IPS DF 6.9 (cell line): ENCODE data around the gene ELFN2.
"Not testable (repeated sequence)": the region's sequence is repeated elsewhere in the genome, so short reads cannot be mapped to it uniquely, and the experiment has no call there.

Source experiments
- DNase-seq: peaks from one replicate; pipeline ENCODE4 v3.0.0-alpha.2; 2013; ENCODE audit warnings: low read depth, low spot score
- H3K27ac ChIP-seq: one replicate; pipeline ENCODE4 v1.5.1; 2013; ENCODE audit warnings: low read length, control low read depth
- H3K27me3 ChIP-seq: 2 replicates; pipeline ENCODE4 v1.6.1; 2013; ENCODE audit warnings: mild to moderate bottlenecking, low read length; ENCODE audit not compliant: control insufficient read depth, insufficient read depth
- H3K36me3 ChIP-seq: 2 replicates; pipeline ENCODE4 v1.6.1; 2013; ENCODE audit warnings: low read length; ENCODE audit not compliant: control insufficient read depth, insufficient read depth
- H3K4me1 ChIP-seq: 2 replicates; pipeline ENCODE4 v1.6.1; 2013; ENCODE audit warnings: low read length; ENCODE audit not compliant: control insufficient read depth, insufficient read depth
- H3K4me3 ChIP-seq: 2 replicates; pipeline ENCODE4 v1.5.1; 2013; ENCODE audit warnings: mild to moderate bottlenecking, low read length
- H3K9me3 ChIP-seq: 2 replicates; pipeline ENCODE4 v1.6.1; 2013; ENCODE audit warnings: low read length, inconsistent platforms; ENCODE audit not compliant: control insufficient read depth, insufficient read depth
- WGBS: extraction: QIAGEN DNeasy Blood & Tissue Kit; methylation state at CpG from one replicate; pipeline ENCODE4 v1.1.7; 2013; ENCODE audit warnings: mixed read lengths, missing lambda C conversion rate; ENCODE audit not compliant: insufficient read length, insufficient coverage; 5-methylcytosine and 5-hydroxymethylcytosine counted together

Gene ELFN2

DNA sequence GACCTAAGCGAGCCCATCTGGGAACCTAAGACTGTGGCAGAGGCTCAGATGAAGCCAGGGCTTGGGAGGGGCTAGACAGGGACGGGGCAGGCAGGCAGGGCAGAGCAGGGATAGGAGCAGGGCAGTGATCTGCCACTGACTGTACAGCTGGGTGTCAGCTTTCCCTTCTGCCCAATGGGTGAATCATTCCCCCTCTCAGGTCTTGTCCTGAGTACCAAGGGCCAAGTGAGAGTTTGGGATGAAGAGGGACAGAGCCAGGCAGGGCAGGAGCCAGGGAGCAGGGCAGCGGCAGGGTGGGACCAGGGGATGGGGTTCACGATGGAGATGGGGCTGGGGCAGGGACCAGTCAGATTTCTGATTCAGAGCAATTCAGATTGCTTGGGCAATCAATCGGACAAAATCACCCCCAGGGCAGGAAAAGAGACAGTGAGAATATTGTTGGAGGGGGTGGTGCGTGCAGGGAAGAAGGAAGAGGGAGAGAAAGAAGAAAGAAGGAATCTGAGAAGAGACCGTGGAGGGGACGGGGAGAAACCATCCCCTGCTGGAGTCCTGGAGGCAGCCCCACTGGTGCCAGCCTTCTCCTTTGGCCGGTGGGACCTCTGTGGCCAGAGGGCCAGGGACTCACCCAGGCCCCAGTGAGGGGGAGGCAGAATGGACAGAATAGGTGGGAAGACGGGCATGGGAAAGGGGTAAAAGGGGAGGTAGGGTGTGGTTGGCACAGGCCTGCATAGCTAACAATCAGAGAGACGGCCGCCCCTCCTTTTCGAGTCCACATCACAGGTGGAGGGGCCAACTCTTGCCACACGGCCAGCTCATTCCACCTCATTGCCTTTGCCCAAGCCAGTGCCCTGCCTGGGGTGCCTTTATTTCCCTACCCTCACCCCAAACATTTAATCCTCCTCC lies 97.8 kb downstream of the ELFN2 start:
- Histone ChIP-seq H3K4me1 (peaks cover 10% of the 10 kb centered on the region), H3K27me3 (peaks cover 8% of the 10 kb centered on the region)
- WGBS: no CpG with 5 or more reads among the region's 14 CpGs

GRCh38 chr22:37328538-37329237 lies 98.6 kb downstream of the ELFN2 start:
- not testable (repeated sequence) for H3K4me3 ChIP-seq, H3K36me3 ChIP-seq, H3K27ac ChIP-seq, DNase-seq, H3K27me3 ChIP-seq, H3K9me3 ChIP-seq
- no CpG with 5 or more reads among the region's 6 CpGs for WGBS
- peaks cover 13% of the 10 kb centered on the region for H3K4me1 ChIP-seq

More for the DNA sequence above, 97.8 kb downstream of the ELFN2 start:
- Histone ChIP-seq H3K4me3 (no peak overlapping the region; the same call in 1 of the 2 replicates), H3K9me3 (no peaks in the 10 kb centered on the region), H3K27ac (no peak overlapping the region), H3K36me3 (no peaks in the 10 kb centered on the region)
- DNase-seq: no peak

GRCh38 chr22:37328017-37328416 lies 99.3 kb downstream of the ELFN2 start:
- peaks cover 13% of the 10 kb centered on the region for H3K4me1 ChIP-seq
- H3K9me3 ChIP-seq: no peaks in the 10 kb centered on the region
- no peak for DNase-seq
- no peak overlapping the region for H3K4me3 ChIP-seq
- H3K36me3 ChIP-seq: no peaks in the 10 kb centered on the region
- peaks cover 7% of the 10 kb centered on the region; the same call in 1 of the 2 replicates for H3K27me3 ChIP-seq
- no CpG with 5 or more reads among the region's 8 CpGs for WGBS
- H3K27ac ChIP-seq: no peak overlapping the region

DNA sequence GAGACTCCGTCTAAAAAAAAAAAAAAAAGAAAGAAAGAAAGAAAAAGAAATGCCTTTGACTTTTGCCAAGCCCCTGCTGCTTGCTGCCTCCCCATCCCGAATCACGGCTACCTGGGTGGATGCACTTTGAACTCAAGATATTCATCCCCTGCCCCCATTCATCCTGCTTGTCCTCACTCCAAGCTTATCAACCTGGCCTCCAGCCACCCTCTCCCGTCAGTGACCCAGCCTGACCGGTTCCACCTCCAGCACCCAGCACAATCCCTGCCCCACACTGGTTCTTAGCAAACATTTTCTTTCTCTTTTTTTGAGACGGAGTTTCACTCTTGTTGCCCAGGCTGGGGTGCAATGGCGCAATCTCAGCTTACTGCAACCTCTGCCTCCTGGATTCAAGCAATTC lies 100.6 kb downstream of the ELFN2 start:
- no CpG with 5 or more reads among the region's 7 CpGs for WGBS
- H3K4me1 ChIP-seq: peaks cover 13% of the 10 kb centered on the region

GRCh38 chr22:37325039-37325395 lies 102.3 kb downstream of the ELFN2 start:
- Histone ChIP-seq H3K4me1 (peaks cover 10% of the 10 kb centered on the region), H3K4me3 (no peak overlapping the region; the same call in 1 of the 2 replicates), H3K36me3 (no peaks in the 10 kb centered on the region), H3K9me3 (no peaks in the 10 kb centered on the region), H3K27ac (no peak overlapping the region), H3K27me3 (peaks cover 7% of the 10 kb centered on the region; the same call in 1 of the 2 replicates)
- no CpG with 5 or more reads among the region's 21 CpGs for WGBS
- no peak for DNase-seq

More for the DNA sequence above, 100.6 kb downstream of the ELFN2 start:
- no peak overlapping the region for H3K27ac ChIP-seq
- DNase-seq: no peak
- no peak overlapping the region for H3K4me3 ChIP-seq
- H3K9me3 ChIP-seq: no peaks in the 10 kb centered on the region
- peaks cover 7% of the 10 kb centered on the region; the same call in 1 of the 2 replicates for H3K27me3 ChIP-seq
- no peaks in the 10 kb centered on the region for H3K36me3 ChIP-seq

DNA sequence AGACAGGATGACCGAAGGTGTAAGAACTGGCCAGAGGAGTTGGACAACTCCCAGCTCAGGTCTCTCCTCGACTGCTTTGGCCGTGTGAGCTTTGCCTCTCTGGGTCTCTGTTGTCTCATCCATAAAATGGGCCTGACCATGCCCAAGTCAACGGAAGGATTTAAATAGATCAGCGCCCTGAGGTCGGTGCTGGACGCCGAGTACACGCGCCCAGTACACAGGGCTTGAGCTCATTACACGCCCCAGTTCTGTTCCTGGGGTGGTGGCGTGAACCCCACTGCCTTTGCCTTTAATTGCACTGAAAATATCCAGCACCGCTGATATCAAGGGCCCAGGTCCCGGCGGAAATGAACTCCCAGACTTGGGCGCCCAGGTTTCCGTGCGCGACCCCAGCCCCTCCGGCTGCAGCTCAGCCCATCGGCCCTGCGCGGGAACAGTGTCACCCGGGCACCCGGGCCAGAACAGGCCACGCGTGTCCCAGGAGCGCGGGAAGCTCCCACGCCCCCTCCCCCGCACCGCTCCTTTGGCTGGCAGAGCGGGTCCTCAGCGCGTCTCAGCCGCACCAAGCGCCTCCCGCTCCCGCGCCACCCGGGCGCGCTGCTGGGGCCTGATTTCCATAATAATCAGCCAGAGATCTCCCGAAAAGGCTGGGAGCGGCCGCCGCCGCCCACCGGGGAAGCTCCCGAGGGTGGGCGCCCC lies 102.8 kb downstream of the ELFN2 start:
- H3K9me3 ChIP-seq: no peaks in the 10 kb centered on the region
- H3K4me1 ChIP-seq: peaks cover 10% of the 10 kb centered on the region
- no peaks in the 10 kb centered on the region for H3K36me3 ChIP-seq
- DNase-seq: no peak
- WGBS: no CpG with 5 or more reads among the region's 51 CpGs
- no peak overlapping the region for H3K27ac ChIP-seq
- peaks cover 7% of the 10 kb centered on the region; the same call in 1 of the 2 replicates for H3K27me3 ChIP-seq
- peak overlapping the region; percentile 21; the same call in 1 of the 2 replicates for H3K4me3 ChIP-seq

- no CpG with 5 or more reads among the region's 16 CpGs for WGBS
- Histone ChIP-seq H3K4me1 (peaks cover 8% of the 10 kb centered on the region; the same call in 1 of the 2 replicates), H3K4me3 (no peak overlapping the region), H3K36me3 (no peaks in the 10 kb centered on the region), H3K9me3 (no peaks in the 10 kb centered on the region), H3K27me3 (peaks cover 7% of the 10 kb centered on the region; the same call in 1 of the 2 replicates), H3K27ac (no peak overlapping the region)
- DNase-seq: no peak
Observed at GRCh38 chr22:37320726-37321677, 106.3 kb downstream of the ELFN2 start.

DNA sequence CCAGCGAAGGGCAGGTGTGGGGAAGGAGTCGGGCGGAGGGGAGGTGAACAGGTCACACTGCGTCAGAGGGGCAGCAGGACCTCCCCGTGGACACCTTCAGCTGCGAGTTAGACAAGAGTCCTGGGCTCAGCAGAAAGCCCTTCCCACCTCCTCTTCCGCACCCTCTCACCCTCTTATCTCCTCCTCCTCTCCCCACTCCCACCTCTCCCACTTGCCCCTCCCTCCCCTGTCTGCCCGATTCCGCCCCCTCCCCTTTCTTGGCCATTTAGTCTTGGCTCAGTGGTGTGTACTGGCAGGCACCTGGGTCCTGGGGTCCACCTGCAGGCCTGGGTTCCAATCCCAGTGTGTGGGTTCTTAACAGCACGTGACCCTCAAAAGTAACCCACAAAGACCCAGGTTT lies 107.8 kb downstream of the ELFN2 start:
- H3K27me3 ChIP-seq: peaks cover 2% of the 10 kb centered on the region; the same call in 1 of the 2 replicates
- H3K27ac ChIP-seq: no peak overlapping the region
- peaks cover 4% of the 10 kb centered on the region; the same call in 1 of the 2 replicates for H3K4me1 ChIP-seq
- H3K4me3 ChIP-seq: no peak overlapping the region
- H3K36me3 ChIP-seq: no peaks in the 10 kb centered on the region
- no peak for DNase-seq
- H3K9me3 ChIP-seq: no peaks in the 10 kb centered on the region
- WGBS: no CpG with 5 or more reads among the region's 10 CpGs

DNA sequence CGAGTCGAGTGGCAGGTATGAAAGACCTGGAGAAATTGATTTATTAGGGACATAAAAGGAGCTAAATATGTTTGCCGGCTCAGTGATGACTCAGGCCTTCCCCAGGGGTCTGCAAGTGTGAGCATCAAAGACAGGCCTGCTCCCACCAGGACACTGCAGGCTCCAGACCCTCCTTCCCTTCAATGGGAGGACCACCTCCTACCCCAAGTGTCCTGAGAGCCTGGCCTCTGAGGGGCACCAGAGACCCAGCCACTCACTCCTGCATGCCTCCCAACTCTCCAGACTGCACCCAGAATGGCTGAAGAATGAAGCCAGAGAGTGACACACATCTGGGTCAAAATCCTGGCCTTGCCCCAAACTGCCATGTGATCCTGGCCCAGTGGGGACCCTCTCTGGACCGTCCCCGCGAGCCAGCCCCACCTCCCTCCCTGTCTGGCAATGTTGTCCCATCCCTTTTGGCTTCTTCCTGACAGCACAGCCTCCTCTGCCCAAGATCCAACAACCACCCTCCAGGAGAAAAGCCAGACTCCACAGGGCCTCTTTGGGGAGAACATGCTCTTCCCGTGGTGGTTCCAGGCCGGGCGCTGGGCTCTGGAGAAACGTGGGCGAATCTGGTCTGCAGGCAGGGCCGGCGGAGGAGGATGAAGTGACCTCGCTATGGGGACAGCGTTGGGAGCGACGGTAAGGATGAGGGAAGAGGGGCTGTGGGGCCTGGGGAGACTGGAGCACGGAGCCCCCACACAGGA lies 108.7 kb downstream of the ELFN2 start:
- no peaks in the 10 kb centered on the region for H3K36me3 ChIP-seq
- DNase-seq: no peak
- no peak overlapping the region for H3K4me3 ChIP-seq
- no peaks in the 10 kb centered on the region for H3K27me3 ChIP-seq
- H3K9me3 ChIP-seq: no peaks in the 10 kb centered on the region
- no peak overlapping the region for H3K27ac ChIP-seq
- no peaks in the 10 kb centered on the region for H3K4me1 ChIP-seq
- no CpG with 5 or more reads among the region's 18 CpGs for WGBS
